Breast epithelium (tissue), 3 donors: Measurements from ENCODE around the gene PRR3.
"Not testable (repeated sequence)": the region's sequence is repeated elsewhere in the genome, so short reads cannot be mapped to it uniquely, and the experiment has no call there.

Experiments
- POLR2A ChIP-seq: fragments of 450-650 bp; IDR thresholded peaks from one replicate; pipeline ENCODE4 v1.6.1; 2016; ENCODE audit warnings: antibody characterized with exemption, mild to moderate bottlenecking, moderate library complexity
- POLR2AphosphoS5 ChIP-seq, 3 donors: sonication (generic); formaldehyde crosslinking; IDR thresholded peaks; one replicate each; pipeline ENCODE4 v1.6.1; 2017; ENCODE audit warnings: antibody characterized with exemption in 3 of 3
- TF ChIP-seq, protein P1 (sequence below), 3 donors: fragments of 450-650 bp; IDR thresholded peaks; one replicate each; pipeline ENCODE4 v1.5.1; 2016 to 2017; ENCODE audit warnings: antibody characterized with exemption in 3 of 3, mild to moderate bottlenecking in 3 of 3, moderate library complexity in 3 of 3

DNA sequence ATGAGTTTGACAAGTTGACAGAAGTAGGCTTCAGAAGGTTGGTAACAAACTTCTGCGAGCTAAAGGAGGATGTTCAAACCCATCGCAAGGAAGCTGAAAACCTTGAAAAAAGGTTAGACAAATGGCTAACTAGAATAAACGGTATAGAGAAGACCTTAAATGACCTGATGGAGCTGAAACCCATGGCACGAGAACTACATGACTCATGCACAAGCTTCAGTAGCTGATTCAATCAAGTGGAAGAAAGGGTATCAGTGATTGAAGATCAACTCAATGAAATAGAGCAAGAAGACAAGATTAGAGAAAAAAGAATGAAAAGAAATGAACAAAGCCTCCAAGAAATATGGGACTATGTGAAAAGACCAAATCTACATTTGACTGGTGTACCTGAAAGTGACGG lies 35.1 kb upstream of the PRR3 start:
- TF ChIP-seq POLR2A; POLR2AphosphoS5 (IDR thresholded peaks at IDR 0.05): not testable (repeated sequence)
- TF ChIP-seq, protein P1, sequence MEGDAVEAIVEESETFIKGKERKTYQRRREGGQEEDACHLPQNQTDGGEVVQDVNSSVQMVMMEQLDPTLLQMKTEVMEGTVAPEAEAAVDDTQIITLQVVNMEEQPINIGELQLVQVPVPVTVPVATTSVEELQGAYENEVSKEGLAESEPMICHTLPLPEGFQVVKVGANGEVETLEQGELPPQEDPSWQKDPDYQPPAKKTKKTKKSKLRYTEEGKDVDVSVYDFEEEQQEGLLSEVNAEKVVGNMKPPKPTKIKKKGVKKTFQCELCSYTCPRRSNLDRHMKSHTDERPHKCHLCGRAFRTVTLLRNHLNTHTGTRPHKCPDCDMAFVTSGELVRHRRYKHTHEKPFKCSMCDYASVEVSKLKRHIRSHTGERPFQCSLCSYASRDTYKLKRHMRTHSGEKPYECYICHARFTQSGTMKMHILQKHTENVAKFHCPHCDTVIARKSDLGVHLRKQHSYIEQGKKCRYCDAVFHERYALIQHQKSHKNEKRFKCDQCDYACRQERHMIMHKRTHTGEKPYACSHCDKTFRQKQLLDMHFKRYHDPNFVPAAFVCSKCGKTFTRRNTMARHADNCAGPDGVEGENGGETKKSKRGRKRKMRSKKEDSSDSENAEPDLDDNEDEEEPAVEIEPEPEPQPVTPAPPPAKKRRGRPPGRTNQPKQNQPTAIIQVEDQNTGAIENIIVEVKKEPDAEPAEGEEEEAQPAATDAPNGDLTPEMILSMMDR (IDR thresholded peaks at IDR 0.05), result not testable (repeated sequence)
